Hindlimb muscle (tissue), 1 donor: ENCODE measurements around the gene SIGLEC7. TPM values are rescaled to one million over a fixed set of nuclear protein-coding genes. Genes with fewer than 3 reads are reported as not detected.

Experiments used
- polyA plus RNA-seq: library from polyadenylated mRNA; unstranded; fragments of 120-200 nt; gene quantifications from one replicate; pipeline ENCODE4 v1.2.1, GENCODE V29; 2013; ENCODE audit not compliant: insufficient read length

The SIGLEC7 gene
- polyA plus RNA-seq, 1 donor, result 0.76 TPM

Other genes with a start within 250 kb of the SIGLEC7 start
- not detected for gene KLK4, start 230.9 kb upstream of the SIGLEC7 start, polyA plus RNA-seq
- gene KLK5, start 189.3 kb upstream of the SIGLEC7 start, polyA plus RNA-seq, result not detected
- gene KLK6, start 172.7 kb upstream of the SIGLEC7 start, polyA plus RNA-seq, result not detected
- not detected for gene KLK7, start 158.4 kb upstream of the SIGLEC7 start, polyA plus RNA-seq
- not detected for gene KLK8, start 140.7 kb upstream of the SIGLEC7 start, polyA plus RNA-seq
- not detected for gene KLK10, start 122.6 kb upstream of the SIGLEC7 start, polyA plus RNA-seq
- 0.72 TPM for gene KLK11, start 115.7 kb upstream of the SIGLEC7 start, polyA plus RNA-seq
- gene KLK12, start 107.3 kb upstream of the SIGLEC7 start, polyA plus RNA-seq, result not detected
- not detected for gene KLK13, start 77.2 kb upstream of the SIGLEC7 start, polyA plus RNA-seq
- not detected for gene KLK14, start 59.4 kb upstream of the SIGLEC7 start, polyA plus RNA-seq
- 4.2 TPM for gene CTU1, start 33.9 kb upstream of the SIGLEC7 start, polyA plus RNA-seq
- gene SIGLEC9, start 17.4 kb upstream of the SIGLEC7 start, polyA plus RNA-seq, result 1.1 TPM
- 4.1 TPM for gene CD33, start 82.8 kb downstream of the SIGLEC7 start, polyA plus RNA-seq
- gene SIGLECL1, start 108.8 kb downstream of the SIGLEC7 start, polyA plus RNA-seq, result not detected
- gene IGLON5, start 169.3 kb downstream of the SIGLEC7 start, polyA plus RNA-seq, result 0.08 TPM
- 1.3 TPM for gene VSIG10L, start 199.8 kb downstream of the SIGLEC7 start, polyA plus RNA-seq
- 50.3 TPM for gene ETFB, start 224.1 kb downstream of the SIGLEC7 start, polyA plus RNA-seq
- 2.2 TPM for gene CLDND2, start 226.7 kb downstream of the SIGLEC7 start, polyA plus RNA-seq
- gene NKG7, start 230.4 kb downstream of the SIGLEC7 start, polyA plus RNA-seq, result 2.8 TPM
- not detected for gene LIM2, start 245.7 kb downstream of the SIGLEC7 start, polyA plus RNA-seq
- gene C19orf84, start 248.3 kb downstream of the SIGLEC7 start, polyA plus RNA-seq, result not detected